ENCODE data around the gene CADM1.

Gene CADM1

DNA sequence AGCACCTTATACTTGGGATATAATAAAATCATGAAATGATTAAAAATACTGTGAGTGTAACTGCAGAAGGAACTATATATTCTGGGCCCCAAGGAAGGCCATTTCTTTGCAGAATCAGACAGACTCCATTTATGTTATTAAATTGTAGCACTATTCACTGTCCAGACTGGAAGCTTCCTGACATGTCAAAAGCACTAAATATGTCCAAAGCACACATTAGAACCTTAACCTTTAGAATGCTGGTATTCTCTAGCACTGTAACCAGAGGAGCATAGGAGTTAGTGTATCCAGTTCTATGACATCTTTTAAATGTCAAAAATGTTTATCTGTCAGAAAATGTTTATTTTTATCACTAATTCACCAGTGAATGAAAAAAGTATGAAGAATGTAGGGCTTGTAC lies 246.9 kb downstream of the CADM1 start:
- no peak overlapping the region for H3K4me3 ChIP-seq (ENCODE audit: low read depth, low read length)

DNA sequence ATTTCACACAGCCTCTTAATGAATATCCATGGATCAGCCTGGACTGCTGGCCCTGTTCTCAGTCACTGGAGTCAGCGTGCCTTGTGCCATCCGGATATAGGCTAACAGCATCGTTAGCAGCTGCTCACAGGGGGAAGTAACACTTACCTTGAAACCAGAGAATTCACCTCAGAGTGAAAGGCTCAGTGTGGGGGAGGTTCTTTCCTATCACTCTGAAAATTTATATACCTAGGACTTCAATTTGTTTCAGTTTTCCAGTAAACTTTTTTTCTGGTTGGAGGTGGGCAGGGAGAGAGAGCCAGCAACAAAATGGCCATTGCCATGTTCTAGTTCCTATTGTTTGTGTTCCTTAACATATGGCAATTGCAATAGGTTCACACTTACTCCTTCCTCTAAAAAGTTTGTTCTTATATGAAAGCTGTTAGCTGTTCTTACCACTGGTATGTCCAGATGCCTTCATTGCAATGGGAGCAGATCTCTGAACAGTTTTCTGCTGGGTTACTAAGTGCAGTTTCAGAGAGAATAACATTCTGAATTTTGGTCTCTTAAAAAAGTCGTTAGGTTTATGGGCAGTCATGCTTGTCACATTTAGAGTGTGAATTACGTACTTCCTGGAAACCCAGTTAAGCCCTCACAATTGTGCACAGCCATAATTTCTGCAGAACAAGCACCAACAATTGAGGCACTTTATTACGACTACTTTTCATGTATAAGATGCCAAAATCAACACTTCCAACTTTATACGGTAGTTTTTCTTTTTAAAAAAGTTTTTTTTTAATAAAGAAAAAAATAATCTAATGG lies 247.6 kb downstream of the CADM1 start:
- no peak overlapping the region for H3K4me3 ChIP-seq (ENCODE audit: low read depth, low read length)

DNA sequence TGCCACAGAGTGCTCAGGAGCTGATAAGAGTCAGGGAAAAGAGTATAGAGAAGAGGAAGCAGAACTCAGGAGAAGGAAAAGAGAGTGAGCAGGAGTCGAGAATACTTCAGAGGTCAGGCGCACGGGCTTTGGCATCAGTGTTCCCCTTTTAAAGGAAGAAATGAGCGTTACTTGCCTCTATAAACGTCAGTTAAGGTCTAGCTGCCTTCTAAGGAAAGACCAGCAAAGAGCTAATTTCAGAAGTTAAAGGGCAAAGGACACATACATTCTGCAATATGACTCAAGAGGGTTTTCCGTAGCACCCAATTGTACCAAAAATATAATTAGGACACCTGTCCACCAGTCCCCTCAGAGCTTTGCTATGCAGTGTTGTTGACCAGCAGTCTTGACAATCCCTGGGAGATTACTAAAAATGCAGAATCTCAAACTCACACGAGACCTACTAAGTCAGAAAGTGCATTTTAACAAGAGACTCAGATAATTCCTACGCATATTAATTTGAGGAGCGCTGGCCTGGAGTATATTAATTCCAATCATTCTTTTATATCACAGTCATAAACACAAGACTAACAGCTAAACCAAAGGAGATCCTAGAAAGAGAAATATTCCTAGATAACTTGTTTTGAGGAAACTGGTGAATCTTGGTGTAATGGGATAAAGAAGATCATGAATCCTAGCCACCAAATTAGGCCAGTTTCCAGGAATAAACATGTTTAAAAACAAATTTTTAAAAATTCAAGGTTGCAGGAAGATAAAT lies 249.0 kb downstream of the CADM1 start:
- H3K4me3 ChIP-seq (ENCODE audit: low read depth, low read length): no peak overlapping the region

DNA sequence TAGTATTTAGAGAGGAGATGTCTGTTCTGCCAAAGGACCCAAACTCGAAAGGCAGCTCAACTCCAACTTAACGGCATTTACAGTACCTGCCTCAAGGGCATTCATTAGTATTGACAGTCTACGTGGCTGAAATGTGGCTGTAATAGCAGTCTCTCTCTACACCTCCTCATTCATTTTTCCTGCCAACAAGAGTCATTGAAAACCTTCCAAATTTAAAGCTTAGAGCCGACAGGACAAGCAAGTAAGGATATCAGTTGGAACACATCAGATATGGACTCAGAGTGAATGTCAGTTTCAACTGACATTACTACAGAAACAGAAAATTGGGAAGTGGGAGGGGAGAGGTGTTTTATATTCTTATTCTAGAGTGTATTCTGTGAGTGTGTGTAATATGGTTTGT lies 253.1 kb downstream of the CADM1 start:
- no peak overlapping the region for H3K4me3 ChIP-seq (ENCODE audit: low read depth, low read length)

DNA sequence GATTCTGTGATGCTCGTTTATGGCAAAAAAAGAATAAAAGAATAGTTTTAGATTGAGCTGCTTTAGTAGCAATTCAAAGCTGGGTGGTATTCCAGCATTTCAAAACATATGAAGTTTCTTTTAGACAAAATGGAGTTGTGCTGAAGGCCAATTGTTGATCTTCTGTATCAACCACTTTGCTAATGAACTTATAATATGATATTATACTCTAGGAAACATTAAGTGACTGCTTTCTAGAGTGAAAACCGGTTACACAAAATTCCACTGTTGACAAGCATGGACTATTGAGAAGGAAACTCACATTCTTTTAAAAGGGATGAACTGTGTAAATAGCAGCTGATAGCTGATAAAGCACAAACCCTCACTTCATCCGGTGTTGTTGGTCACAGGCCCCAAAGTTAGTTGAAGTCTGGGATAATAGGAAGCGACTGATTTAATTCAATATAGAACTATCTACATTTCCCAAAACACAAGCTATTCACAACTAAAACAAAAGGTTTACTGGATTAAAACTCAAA lies 255.1 kb downstream of the CADM1 start:
- no peak overlapping the region for H3K4me3 ChIP-seq (ENCODE audit: low read depth, low read length)

DNA sequence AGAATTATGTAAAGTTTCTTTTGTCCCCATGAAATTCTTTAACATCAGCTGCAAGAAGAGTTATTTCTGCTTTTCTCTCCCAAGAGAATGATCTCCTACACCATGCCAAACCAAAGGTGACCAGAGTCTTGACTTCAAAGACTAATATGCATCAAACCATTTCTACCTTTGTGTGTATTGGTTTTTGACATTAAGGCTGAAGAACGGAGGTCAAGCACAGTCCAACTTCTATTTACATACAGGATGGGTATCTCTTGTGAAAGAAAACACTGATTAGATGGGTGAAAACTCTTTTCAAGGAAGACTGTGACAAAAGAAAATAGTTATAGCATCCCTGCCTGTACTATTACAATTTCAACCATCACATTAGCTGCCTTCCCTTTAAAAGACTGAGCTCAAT lies 256.3 kb downstream of the CADM1 start:
- H3K4me3 ChIP-seq (ENCODE audit: low read depth, low read length): no peak overlapping the region

DNA sequence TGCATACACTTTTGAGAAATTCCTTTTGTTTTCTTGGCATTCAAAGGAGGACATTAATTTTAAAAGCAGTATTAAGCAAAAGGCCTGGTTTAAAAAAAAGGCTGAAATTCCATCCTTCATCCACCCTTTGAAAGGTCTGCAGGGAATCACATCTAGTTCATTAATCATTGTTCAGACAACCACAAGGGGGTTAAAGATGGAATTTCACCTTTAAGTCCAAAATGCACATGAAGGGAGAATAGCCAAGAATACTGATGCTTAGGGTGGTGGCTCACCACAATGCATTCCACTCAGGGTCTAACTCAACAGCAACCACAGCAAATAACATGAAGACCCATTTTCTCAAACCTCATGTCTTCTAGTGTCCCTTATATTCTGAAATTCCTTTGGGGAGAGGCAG lies 256.9 kb downstream of the CADM1 start:
- H3K4me3 ChIP-seq (ENCODE audit: low read depth, low read length): no peak overlapping the region

DNA sequence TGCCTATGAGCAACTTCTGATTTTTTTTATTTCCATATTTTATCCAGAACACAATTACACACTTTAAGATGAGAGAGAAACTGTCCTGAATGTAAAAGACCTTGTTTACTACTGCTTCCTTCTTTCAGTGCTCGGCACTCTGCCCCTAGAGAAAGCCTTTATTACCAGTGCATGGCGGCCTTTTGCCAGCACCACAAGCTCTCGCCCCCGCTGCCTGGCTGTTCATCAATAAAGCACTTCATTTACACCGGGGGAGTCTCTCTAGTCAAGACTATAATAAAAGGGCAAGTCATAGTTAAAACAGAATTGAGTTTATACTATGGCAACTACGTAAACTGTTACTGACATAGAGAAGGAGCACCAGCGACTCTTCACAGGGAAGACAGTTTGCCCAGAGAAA lies 259.5 kb downstream of the CADM1 start:
- H3K4me3 ChIP-seq (ENCODE audit: low read depth, low read length): no peak overlapping the region

DNA sequence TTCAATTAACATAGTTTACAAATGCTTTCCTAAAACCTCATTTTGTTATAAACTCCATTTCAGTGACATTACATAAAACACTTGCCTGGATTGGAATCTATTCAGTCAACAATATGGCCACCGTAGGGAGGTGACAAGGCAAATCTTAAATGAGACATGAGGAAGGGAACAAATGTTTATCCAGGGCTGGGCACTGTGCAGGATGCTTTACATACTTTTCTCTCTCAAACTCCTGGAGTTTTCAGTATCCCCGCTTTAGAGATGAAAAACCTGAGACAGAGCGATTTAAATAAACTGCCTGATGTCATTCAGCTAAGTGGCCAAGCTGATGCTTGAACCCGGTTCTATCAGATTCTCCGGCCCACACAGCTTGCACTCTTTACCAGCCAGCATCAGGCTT lies 259.9 kb downstream of the CADM1 start:
- no peak overlapping the region for H3K4me3 ChIP-seq (ENCODE audit: low read depth, low read length)

DNA sequence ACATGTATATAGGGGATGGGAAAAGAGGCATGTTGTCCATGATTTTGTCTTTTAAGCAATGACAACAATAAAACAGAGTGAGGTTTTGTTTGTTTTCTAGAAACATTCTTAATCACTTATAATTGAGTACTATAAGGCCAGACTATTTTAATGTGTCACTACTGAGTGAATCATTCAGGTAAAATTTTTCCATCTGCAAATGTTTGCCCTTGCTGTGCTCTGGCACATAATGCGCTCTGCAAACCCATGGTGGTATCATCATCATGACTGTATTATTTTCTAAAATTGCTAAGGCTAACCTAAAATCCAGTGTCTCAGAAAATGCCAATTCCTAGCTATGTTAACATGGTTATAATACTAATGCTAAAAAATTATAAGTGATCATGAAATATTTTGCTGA lies 261.2 kb downstream of the CADM1 start:
- no peak overlapping the region for H3K4me3 ChIP-seq (ENCODE audit: low read depth, low read length)

DNA sequence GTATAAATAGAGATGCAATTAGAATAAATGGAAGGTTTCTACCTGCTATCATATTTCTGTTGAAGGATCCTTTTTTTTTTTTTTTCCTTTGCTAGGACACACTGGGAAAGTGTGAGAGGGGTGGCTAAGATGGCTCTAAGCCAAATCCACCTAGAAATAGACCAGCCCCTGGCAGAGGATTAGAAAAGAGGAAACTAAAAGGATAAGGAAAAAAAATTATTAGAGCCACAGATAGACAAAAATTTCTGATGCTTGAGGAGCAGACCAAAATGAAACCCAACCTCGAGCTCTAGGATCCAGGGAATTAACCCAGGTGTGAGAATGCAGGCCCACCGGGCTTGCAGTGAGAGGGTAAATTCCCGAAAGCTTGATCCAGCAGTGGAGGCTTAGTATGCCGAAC lies 262.3 kb downstream of the CADM1 start:
- H3K4me3 ChIP-seq (ENCODE audit: low read depth, low read length): no peak overlapping the region

DNA sequence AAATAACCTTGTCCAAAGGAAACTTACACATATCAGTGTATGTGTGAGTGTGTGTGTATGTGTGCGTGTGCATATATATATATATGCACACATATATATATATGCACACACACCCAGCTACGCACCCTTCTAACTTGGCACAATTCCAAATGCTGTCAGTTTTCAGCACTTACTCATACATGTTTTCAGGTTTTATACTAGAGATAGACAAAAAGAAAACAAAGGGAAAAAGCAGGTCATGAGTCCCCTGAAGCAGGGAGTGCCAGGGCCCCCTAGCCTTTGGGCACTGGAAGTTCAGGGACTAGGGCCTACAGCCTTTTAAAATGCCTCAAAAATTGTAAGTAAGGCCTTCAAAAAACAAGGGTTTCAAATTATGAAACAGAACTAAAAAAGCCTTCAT lies 265.4 kb downstream of the CADM1 start:
- H3K4me3 ChIP-seq (ENCODE audit: low read depth, low read length): no peak overlapping the region

DNA sequence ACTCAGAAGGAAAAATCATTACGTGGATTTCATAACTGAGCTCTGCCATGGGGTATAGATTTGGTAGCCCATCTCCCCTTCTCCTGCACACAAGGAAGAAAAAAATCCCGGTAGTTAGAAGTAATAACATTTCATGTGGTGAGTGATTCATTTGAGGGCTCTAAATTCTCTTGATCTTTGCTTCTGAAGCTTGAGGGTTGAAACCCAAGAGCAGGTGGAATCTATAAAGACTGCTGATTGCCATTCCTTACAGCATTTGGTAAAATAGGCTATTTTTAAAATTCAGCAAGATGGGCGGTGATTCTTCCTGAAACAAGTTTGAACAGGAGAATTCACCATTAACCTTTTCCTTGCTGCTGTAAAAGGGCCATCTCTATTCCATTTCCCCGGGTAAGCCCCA lies 266.1 kb downstream of the CADM1 start:
- no peak overlapping the region for H3K4me3 ChIP-seq (ENCODE audit: low read depth, low read length)

DNA sequence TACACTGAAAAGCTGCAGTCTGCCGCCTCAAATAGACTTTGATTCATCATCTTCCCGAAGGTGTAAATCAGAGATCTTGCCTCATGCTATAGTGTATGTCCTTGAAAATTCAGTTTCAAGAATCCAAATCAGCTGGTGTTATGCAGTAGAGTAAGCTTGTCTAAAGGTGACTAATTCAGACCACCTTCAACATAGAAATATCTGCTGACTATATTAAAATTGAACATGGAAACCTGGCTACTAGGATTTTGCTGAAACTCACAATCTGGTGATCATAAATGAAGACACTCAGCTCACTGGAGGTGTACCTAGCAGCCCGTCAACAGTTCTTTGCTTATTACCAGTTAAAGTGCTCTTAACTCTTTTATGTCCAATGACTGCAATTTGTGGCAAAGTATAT lies 266.6 kb downstream of the CADM1 start:
- H3K4me3 ChIP-seq (ENCODE audit: low read depth, low read length): no peak overlapping the region

DNA sequence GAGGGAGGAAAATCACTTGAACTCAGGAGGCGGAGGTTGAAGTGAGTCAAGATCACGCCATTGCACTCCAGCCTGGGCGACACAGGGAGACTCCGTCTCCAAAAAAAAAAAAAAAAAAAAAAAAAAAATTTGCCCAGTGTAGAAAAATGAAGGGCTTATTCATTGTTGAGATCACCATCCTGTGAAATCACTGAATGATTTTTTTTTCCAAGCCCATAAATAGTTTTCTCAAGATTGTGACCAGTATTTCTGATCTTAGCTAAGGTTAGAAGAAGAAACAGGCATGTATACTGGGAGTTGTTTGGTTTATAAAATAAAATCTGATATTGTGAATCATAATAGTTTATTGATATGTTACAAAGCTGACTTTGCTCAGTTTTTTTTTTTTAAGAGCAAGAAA lies 269.4 kb downstream of the CADM1 start:
- H3K4me3 ChIP-seq (ENCODE audit: low read depth, low read length): no peak overlapping the region

DNA sequence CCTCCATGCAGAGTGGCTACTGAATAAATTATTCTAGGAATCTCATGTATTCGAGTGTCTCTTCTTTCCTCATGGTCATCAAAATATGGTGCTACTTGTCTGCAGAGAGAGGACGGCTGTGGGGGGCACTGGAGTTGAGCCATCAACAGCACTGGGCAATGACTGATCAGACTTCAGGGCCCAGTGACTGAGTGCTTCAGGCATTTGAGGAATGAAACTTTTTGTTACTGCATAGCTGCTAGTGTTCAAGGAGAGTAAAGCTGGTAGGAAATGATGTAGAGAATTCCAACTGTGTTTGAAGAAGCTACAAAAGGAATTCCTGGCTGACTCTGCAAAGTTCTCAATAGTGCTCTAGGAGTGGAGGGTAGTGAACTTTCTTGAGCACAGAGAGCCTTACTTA lies 277.7 kb downstream of the CADM1 start:
- H3K4me3 ChIP-seq (ENCODE audit: low read depth, low read length): no peak overlapping the region

DNA sequence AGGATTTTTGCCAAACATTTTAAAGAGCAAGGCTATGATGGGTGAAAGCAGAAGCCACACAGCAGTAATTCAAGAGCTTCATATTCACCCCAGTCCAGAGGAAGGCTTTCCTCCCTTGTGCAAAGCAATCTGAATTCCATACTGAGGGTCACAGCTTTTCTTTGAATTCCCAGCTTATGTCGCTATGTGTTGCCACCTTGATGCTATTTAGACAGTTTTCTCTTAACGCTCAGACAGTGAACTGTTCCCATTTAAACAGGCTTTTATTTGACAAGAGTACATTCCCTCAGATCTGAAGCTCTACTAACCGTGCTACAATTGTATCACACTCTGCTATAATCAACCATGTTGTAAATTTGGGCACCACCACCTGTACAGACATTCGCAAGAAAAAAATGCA lies 279.7 kb downstream of the CADM1 start:
- no peak overlapping the region for H3K4me3 ChIP-seq (ENCODE audit: low read depth, low read length)

DNA sequence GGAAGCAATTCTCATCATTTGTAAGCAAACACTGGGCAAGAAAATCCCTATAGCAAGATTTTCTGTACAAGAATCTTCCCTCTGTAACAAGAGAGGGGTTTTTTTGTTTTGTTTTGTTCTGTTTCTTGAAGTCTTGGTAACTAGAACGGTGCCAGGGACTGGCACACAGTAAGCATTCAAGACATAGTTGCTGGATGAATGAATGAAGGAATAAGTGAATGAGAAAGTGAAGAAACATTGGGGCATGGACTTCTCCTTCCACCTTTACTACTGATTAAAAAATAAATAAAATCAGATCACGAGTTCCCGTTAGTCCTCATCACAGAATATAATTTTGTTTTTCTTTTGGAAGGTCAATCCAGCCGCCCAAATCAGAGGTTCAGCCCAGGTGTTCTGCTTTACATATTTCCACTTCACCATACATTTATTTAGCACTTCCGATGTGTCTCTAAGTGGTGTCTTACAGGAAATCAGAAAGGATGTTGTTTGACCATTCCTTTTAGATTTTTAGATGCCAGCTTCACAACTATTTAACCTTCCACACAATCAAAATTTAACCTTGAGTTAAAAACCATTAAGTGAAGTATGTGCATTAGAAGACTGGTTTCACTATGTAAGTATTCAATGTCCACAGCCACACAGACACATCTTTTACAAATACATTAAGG lies 281.2 kb downstream of the CADM1 start:
- H3K4me3 ChIP-seq (ENCODE audit: low read depth, low read length): no peak overlapping the region

DNA sequence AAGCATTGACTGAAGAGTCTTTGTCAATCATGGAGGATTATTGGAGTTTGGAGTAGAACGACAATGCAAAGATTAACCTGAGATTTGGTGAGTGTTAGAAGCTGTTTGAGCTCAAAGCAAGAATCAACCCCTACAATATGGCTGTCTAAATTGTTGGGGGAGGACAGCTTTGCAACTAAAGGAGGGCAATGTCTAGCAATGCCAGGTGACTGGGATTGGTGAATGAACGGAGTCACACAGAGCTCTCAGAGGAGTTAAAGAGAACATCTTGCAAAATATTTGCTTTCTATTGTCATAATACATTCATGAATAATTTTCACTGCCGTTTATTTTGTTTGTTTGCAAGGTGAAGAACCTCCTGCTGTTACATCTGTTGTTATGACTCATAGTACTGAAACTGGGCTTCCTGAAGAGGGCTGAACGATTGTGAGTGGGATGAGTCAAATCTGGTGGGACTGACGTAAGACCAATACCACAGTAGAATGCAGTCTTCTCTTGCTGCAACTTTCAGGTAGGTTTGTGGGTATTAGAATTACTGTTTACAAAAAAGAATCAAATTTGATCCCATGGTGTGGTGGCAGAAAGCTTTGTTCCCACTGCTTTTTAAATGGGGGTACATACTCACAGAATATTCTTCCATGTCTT lies 281.9 kb downstream of the CADM1 start:
- H3K4me3 ChIP-seq (ENCODE audit: low read depth, low read length): no peak overlapping the region

DNA sequence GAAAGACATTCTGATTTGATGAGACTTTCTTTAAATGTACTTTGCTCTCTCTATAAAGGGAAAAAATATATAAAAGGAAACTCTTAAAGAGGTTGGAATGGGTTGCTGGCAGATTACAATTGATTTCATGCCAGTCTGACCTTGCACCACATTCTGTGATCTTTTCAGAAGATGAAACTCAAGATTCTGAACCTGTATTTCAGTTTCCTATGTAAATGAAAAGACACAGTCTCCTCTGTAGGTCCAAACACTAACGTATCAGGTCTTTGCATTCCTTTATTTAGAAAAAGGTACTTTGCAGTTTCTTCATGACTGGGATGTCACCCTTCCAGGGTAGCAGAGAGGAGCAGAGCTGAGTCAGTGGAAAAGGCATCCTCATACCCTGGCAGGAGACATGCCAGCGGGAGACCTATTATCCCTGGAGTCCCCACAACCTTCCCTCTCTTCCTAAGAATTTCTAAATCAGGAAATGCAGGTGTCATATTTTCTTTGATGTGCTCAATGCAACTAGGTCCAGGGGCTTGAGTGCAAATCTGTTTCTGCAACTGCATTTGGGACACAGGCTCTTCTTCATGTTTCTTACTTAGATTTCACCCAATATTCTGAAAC lies 282.6 kb downstream of the CADM1 start:
- no peak overlapping the region for H3K4me3 ChIP-seq (ENCODE audit: low read depth, low read length)

DNA sequence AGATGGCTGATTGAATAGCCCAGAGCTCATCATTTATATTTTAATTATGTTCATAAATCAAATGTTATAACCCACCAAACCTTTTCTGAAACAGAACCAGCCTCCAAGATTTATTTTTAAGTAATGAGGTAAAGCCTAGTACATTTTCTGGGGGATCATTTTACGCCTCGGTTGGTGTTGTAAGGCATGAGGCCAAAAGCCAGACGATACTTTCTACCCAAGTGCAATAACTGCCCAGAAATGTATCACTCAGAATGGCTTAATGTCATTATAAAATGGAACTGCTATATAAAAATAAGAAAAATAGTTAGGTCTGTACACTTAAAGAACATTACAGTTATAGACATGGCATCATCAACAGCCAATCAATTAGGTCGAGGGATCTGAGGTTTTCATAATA lies 283.3 kb downstream of the CADM1 start:
- H3K4me3 ChIP-seq (ENCODE audit: low read depth, low read length): no peak overlapping the region
